A549 (cell line): ENCODE measurements around the gene CREB5. TPM values are rescaled to one million over a fixed set of nuclear protein-coding genes. Genes with fewer than 3 reads are reported as not detected.

Experiments used
- ATAC-seq, 2 experiments: fragments of 200-7000 bp in 1 of 2; fragments of >200 bp in 1 of 2; cut with Nextera tagmentation in 1 of 2; cut with Tn5 transposase in 1 of 2; 3 replicates each; pipeline versions ENCODE4 v1.8.0 to v1.9.1; 2018 to 2020; ENCODE audit warnings: mild to moderate bottlenecking in 1 of 2, moderate library complexity in 1 of 2
- CTCF ChIA-PET: fragments of 300-600 bp; sonication (Branson Sonifier 250); formaldehyde crosslinking; extraction: SDS; loops from one replicate; lab custom pipeline; 2021; ENCODE audit warnings: antibody characterized with exemption, inconsistent platforms; lab: Yijun Ruan, JAX
- POLR2A ChIA-PET: fragments of 350-600 bp; formaldehyde crosslinking; extraction: SDS; loops from one replicate; lab custom pipeline; 2021; ENCODE audit warnings: antibody characterized with exemption, inconsistent platforms; lab: Yijun Ruan, JAX
- DNase-seq, 2 experiments: peaks; one replicate each; pipeline versions ENCODE4 v3.0.0 to v3.0.0-alpha.2; 2011 to 2016; ENCODE audit warnings: low read depth in 1 of 2, low spot score in 1 of 2
- FAIRE-seq: peaks from 2 replicates; lab custom pipeline; 2011; peaks lifted over from hg19 to GRCh38; lab: Jason Lieb, UNC
- H3K27ac ChIP-seq, 2 experiments: fragments of >200 bp; sonication (Bioruptor Twin); formaldehyde crosslinking; 3 replicates each; pipeline ENCODE4 v1.5.1; 2016 to 2017
- H3K4me1 ChIP-seq: fragments of >200 bp; sonication (Bioruptor Twin); formaldehyde crosslinking; 3 replicates; pipeline ENCODE4 v1.6.1; 2016
- H3K4me2 ChIP-seq: fragments of >200 bp; sonication (Bioruptor Twin); formaldehyde crosslinking; 3 replicates; pipeline ENCODE4 v1.6.1; 2016
- H3K4me3 ChIP-seq: fragments of >200 bp; sonication (Bioruptor Twin); formaldehyde crosslinking; 3 replicates; pipeline ENCODE4 v1.5.1; 2016
- H3K9me3 ChIP-seq: fragments of >200 bp; sonication (Bioruptor Twin); formaldehyde crosslinking; 3 replicates; pipeline ENCODE4 v1.6.1; 2016
- ATOH8 ChIP-seq: fragments of 250-450 bp; sonication (Bioruptor Pico); IDR thresholded peaks from 2 replicates; pipeline ENCODE4 v1.5.0; 2020; ENCODE audit warnings: low read depth, mild to moderate bottlenecking, moderate library complexity
- BCL3 ChIP-seq: fragments of >200 bp; sonication (Bioruptor Twin); formaldehyde crosslinking; IDR thresholded peaks from 3 replicates; pipeline ENCODE4 v1.6.1; 2016
- BHLHE40 ChIP-seq: IDR thresholded peaks from 2 replicates; pipeline ENCODE4 v1.6.1; 2012; ENCODE audit warnings: low read depth, low read length, inconsistent platforms
- CEBPB ChIP-seq, 2 experiments: fragments of >200 bp in 1 of 2; sonication (Bioruptor Twin) in 1 of 2; formaldehyde crosslinking in 1 of 2; IDR thresholded peaks; 2 replicates each; pipeline ENCODE4 v1.6.1; 2012 to 2016
- CHD2 ChIP-seq: fragments of 150-350 bp; IDR thresholded peaks from 2 replicates; pipeline ENCODE4 v1.6.1; 2014; ENCODE audit warnings: low read length; ENCODE audit not compliant: partially characterized antibody
- CTCF ChIP-seq: fragments of >200 bp; sonication (Bioruptor Twin); formaldehyde crosslinking; IDR thresholded peaks from 3 replicates; pipeline ENCODE4 v1.5.1; 2016
- EHF ChIP-seq: fragments of 250-450 bp; sonication (Bioruptor Pico); IDR thresholded peaks from 2 replicates; pipeline ENCODE4 v1.5.0; 2020; ENCODE audit warnings: mild to moderate bottlenecking
- EP300 ChIP-seq, 2 experiments: fragments of >200 bp; sonication (Bioruptor Twin); formaldehyde crosslinking; IDR thresholded peaks; 2 replicates in 1 of 2; 3 replicates in 1 of 2; pipeline ENCODE4 v1.6.1; 2016 to 2017
- FOSB ChIP-seq: fragments of 250-450 bp; sonication (Bioruptor Pico); IDR thresholded peaks from 2 replicates; pipeline ENCODE4 v1.5.0; 2020; ENCODE audit warnings: mild to moderate bottlenecking, moderate library complexity
- GATA3 ChIP-seq: IDR thresholded peaks from 2 replicates; pipeline ENCODE4 v1.6.1; 2012; ENCODE audit warnings: borderline replicate concordance
- HES2 ChIP-seq: fragments of >200 bp; sonication (Bioruptor Twin); formaldehyde crosslinking; IDR thresholded peaks from 2 replicates; pipeline ENCODE4 v1.6.1; 2016
- HMGXB4 ChIP-seq: fragments of 250-450 bp; sonication (Bioruptor Pico); IDR thresholded peaks from 2 replicates; pipeline ENCODE4 v1.5.0; 2021; ENCODE audit warnings: mild to moderate bottlenecking, moderate library complexity, borderline replicate concordance
- HOXA7 ChIP-seq: fragments of 250-450 bp; sonication (Bioruptor Pico); IDR thresholded peaks from 2 replicates; pipeline ENCODE4 v1.5.0; 2020; ENCODE audit warnings: mild to moderate bottlenecking, moderate library complexity
- KDM5A ChIP-seq: fragments of 200-600 bp; sonication (generic); IDR thresholded peaks from 2 replicates; pipeline ENCODE4 v1.6.1; 2016; ENCODE audit warnings: antibody characterized with exemption, mild to moderate bottlenecking
- MAFK ChIP-seq: fragments of 450-650 bp; IDR thresholded peaks from 2 replicates; pipeline ENCODE4 v1.6.1; 2014; ENCODE audit not compliant: partially characterized antibody
- PBX3 ChIP-seq: IDR thresholded peaks from 2 replicates; pipeline ENCODE4 v1.6.1; 2012
- PHF8 ChIP-seq: fragments of 200-600 bp; sonication (generic); IDR thresholded peaks from 2 replicates; pipeline ENCODE4 v1.6.1; 2016; ENCODE audit warnings: low read depth, mild to moderate bottlenecking, antibody characterized with exemption, moderate library complexity, borderline replicate concordance
- RCOR1 ChIP-seq: fragments of 150-350 bp; IDR thresholded peaks from 2 replicates; pipeline ENCODE4 v1.6.1; 2014; ENCODE audit warnings: antibody characterized with exemption, low read length, low read depth
- RFX5 ChIP-seq: fragments of 450-650 bp; IDR thresholded peaks from 2 replicates; pipeline ENCODE4 v1.7.1; 2014; ENCODE audit warnings: antibody characterized with exemption, mild to moderate bottlenecking, moderate library complexity
- SREBF2 ChIP-seq: fragments of 450-650 bp; IDR thresholded peaks from 2 replicates; pipeline ENCODE4 v1.6.1; 2014; ENCODE audit warnings: mild to moderate bottlenecking, moderate library complexity
- USF2 ChIP-seq: fragments of 450-650 bp; IDR thresholded peaks from 2 replicates; pipeline ENCODE4 v1.6.1; 2014; ENCODE audit warnings: antibody characterized with exemption
- ZNF302 ChIP-seq: fragments of 250-450 bp; sonication (Bioruptor Pico); IDR thresholded peaks from 2 replicates; pipeline ENCODE4 v1.9.0; 2021; ENCODE audit warnings: inconsistent platforms, mild to moderate bottlenecking, moderate library complexity
- WGBS: methylation state at CpG from one replicate; pipeline ENCODE4 v1.1.6; 2017; ENCODE audit errors: missing lambda C conversion rate; 5-methylcytosine and 5-hydroxymethylcytosine counted together
- polyA plus RNA-seq, 4 experiments: library from polyadenylated mRNA; depleted of rRNA in 3 of 4; stranded (reverse); fragments of >200 nt; fragmentation: RNase III in 1 of 4; extraction: RNeasy Plus Mini Kit Qiagen cat#74134 plus additional on column Dnase treatment in 1 of 4; gene quantifications; 2 replicates in 3 of 4; 3 replicates in 1 of 4; pipeline ENCODE4 v1.2.3, GENCODE V29; 2011 to 2017

The CREB5 gene
- polyA plus RNA-seq, 2 of the 4 experiments (the other 2 are of a cell fraction), result 0.61 to 1.5 TPM

- H3K9me3 ChIP-seq, result no peaks in the 10 kb centered on the region
- no peak overlapping the region for H3K4me3 ChIP-seq
- no peak overlapping the region for H3K4me2 ChIP-seq
- ATAC-seq (no peak), FAIRE-seq (no peak), DNase-seq (no peak)
- TF ChIP-seq GATA3 (no peak), BCL3 (no peak), CHD2 (no peak), BHLHE40 (no peak)
- CTCF ChIA-PET, result interaction anchor here (1.0 kb wide), 1 partner anchor 240 kb away, joined by 3 read pairs; no protein-coding TSS in a partner anchor
- POLR2A ChIA-PET, result no interaction called here
- H3K27ac ChIP-seq, result no peak overlapping the region
- WGBS, result 36% methylated on average over 9 of the region's 9 CpGs
- H3K4me1 ChIP-seq, result peaks cover 11% of the 10 kb centered on the region
Measured at GRCh38 chr7:28862595-28863272, 450.4 kb downstream of the CREB5 start.

- CTCF ChIA-PET, result no interaction called here
Measured at GRCh38 chr7:28865601-28866144, 453.4 kb downstream of the CREB5 start.

More at GRCh38 chr7:28865601-28866144, 453.4 kb downstream of the CREB5 start:
- Histone ChIP-seq H3K9me3 (no peaks in the 10 kb centered on the region), H3K4me3 (no peak overlapping the region), H3K4me2 (no peak overlapping the region), H3K4me1 (no peaks in the 10 kb centered on the region; the same call in 2 of the 3 replicates), H3K27ac (no peak overlapping the region)
- no peak for FAIRE-seq
- WGBS, result 56% methylated on average over 6 of the region's 6 CpGs
- no peak for ATAC-seq
- TF ChIP-seq USF2 (no peak), SREBF2 (no peak), HES2 (no peak), ZNF302 (no peak), EHF (CRISPR knock-in tag) (no peak), RFX5 (no peak), MAFK (no peak), BCL3 (no peak), GATA3 (no peak), HMGXB4 (CRISPR knock-in tag) (no peak), PBX3 (no peak), CEBPB (IDR thresholded peaks at IDR 0.05) (no peak), ATOH8 (no peak), CTCF (no peak), KDM5A (no peak), FOSB (CRISPR knock-in tag) (no peak), HOXA7 (CRISPR knock-in tag) (no peak), EP300 (IDR thresholded peaks at IDR 0.05) (no peak), RCOR1 (no peak), PHF8 (no peak)
- POLR2A ChIA-PET, result no interaction called here
- DNase-seq, result no peak
